Measurements from ENCODE around the gene DYSF.

The DYSF gene

GRCh38 chr2:71711133-71711855 is 257.9 kb downstream of the DYSF start:
- peak; percentile 62 for DNase-seq

- DNase-seq: no peak
These were observed 258.9 kb downstream of the DYSF start for GRCh38 chr2:71712158-71712818.

GRCh38 chr2:71713581-71714580 is 260.5 kb downstream of the DYSF start:
- DNase-seq: no peak

- no peak for DNase-seq
These were observed 261.4 kb downstream of the DYSF start for GRCh38 chr2:71714601-71715240.

GRCh38 chr2:71715241-71715750 is 261.9 kb downstream of the DYSF start:
- DNase-seq: no peak

- no peak for DNase-seq
These were observed 262.8 kb downstream of the DYSF start for GRCh38 chr2:71715951-71716696.

- DNase-seq: peak; percentile 86
These were observed 263.6 kb downstream of the DYSF start for GRCh38 chr2:71716697-71717624.

- no peak for DNase-seq
These were observed 265.3 kb downstream of the DYSF start for GRCh38 chr2:71718686-71719085.

GRCh38 chr2:71719520-71720282 is 266.3 kb downstream of the DYSF start:
- no peak for DNase-seq

- peak; percentile 67 for DNase-seq
These were observed 266.9 kb downstream of the DYSF start for GRCh38 chr2:71720283-71720560.

GRCh38 chr2:71720596-71721361 is 267.4 kb downstream of the DYSF start:
- no peak for DNase-seq

- peak; percentile 80 for DNase-seq
These were observed 268.0 kb downstream of the DYSF start for GRCh38 chr2:71721362-71721665.

- peak; percentile 29 for DNase-seq
These were observed 268.3 kb downstream of the DYSF start for GRCh38 chr2:71721669-71722068.

GRCh38 chr2:71722286-71722685 is 268.9 kb downstream of the DYSF start:
- DNase-seq: no peak

GRCh38 chr2:71724793-71725192 is 271.4 kb downstream of the DYSF start:
- DNase-seq: no peak

GRCh38 chr2:71725836-71726235 is 272.5 kb downstream of the DYSF start:
- DNase-seq: no peak

- DNase-seq: no peak
These were observed 274.2 kb downstream of the DYSF start for GRCh38 chr2:71727562-71727961.

GRCh38 chr2:71728036-71728435 is 274.7 kb downstream of the DYSF start:
- DNase-seq: no peak

- DNase-seq: no peak
These were observed 277.5 kb downstream of the DYSF start for GRCh38 chr2:71730785-71731383.
